Cardiac muscle cell (in vitro differentiated cells and primary cell): ENCODE results near the gene LSM4. TPM values are rescaled to one million over a fixed set of nuclear protein-coding genes. Genes with fewer than 3 reads are reported as not detected.

Source experiments
- DNase-seq, 2 donors: peaks; one replicate each; pipeline versions ENCODE4 v3.0.0 to v3.0.0-alpha.2; 2010 to 2017; ENCODE audit warnings: low read depth in 1 of 2, low spot score in 1 of 2
- H3K27ac ChIP-seq: fragments of 200-600 bp; sonication (generic); 2 replicates; pipeline ENCODE4 v1.5.1; 2016
- H3K27me3 ChIP-seq: fragments of 200-600 bp; sonication (generic); 2 replicates; pipeline ENCODE4 v1.6.0; 2016; ENCODE audit warnings: control low read depth
- H3K36me3 ChIP-seq: fragments of 200-600 bp; sonication (generic); 2 replicates; pipeline ENCODE4 v1.5.1; 2016; ENCODE audit warnings: control low read depth
- H3K4me1 ChIP-seq: fragments of 200-600 bp; sonication (generic); 2 replicates; pipeline ENCODE4 v1.8.1; 2017; ENCODE audit warnings: low read depth, mild to moderate bottlenecking, mixed run types
- H3K4me3 ChIP-seq: fragments of 200-600 bp; sonication (generic); 2 replicates; pipeline ENCODE4 v1.5.1; 2016; ENCODE audit warnings: mild to moderate bottlenecking
- H3K9me3 ChIP-seq: fragments of 200-600 bp; sonication (generic); 2 replicates; pipeline ENCODE4 v1.5.1; 2017; ENCODE audit warnings: low read depth, mild to moderate bottlenecking, control low read depth
- polyA plus RNA-seq: library from polyadenylated mRNA; unstranded; fragments of >200 nt; fragmentation: Nextera tagmentation; extraction: Ambion mirVana; gene quantifications from 2 replicates; pipeline ENCODE4 v1.2.1, GENCODE V29; 2016
- total RNA-seq: library from RNA; depleted of rRNA; stranded (reverse); fragments of >200 nt; gene quantifications from 2 replicates; pipeline ENCODE4 v1.2.3, GENCODE V29; 2016
- TF ChIP-seq, protein P1 (sequence below): IDR thresholded peaks from 2 replicates; pipeline ENCODE4 v1.5.1; 2012; ENCODE audit warnings: low read depth, mild to moderate bottlenecking, low read length

Gene LSM4
- total and polyA plus RNA-seq, 2 experiments from 2014 or later = 418 to 493 TPM

DNA sequence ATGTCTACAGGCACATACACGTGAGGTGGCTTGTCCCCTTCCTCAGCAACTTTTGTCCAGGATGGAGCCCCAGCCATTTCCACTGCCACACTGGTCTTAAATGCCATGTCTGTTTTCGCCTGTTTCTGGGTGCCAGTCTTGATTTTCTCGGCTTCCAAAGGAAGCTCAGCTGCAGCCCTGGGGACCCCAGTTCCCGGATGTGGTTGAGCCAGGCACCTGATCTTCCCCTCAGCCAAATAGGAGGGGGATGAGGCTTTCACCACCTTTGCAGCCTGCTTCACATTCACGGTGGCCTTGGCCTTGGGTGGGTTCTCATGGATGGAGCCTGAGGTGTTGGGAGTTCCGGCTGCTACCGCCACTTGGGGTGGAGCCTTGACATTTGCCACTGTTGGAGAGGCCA, 57.3 kb downstream of the LSM4 start:
- H3K9me3 ChIP-seq = no peaks in the 10 kb centered on the region
- H3K27me3 ChIP-seq = no peaks in the 10 kb centered on the region
- no peak overlapping the region for H3K4me3 ChIP-seq
- TF ChIP-seq, protein P1, sequence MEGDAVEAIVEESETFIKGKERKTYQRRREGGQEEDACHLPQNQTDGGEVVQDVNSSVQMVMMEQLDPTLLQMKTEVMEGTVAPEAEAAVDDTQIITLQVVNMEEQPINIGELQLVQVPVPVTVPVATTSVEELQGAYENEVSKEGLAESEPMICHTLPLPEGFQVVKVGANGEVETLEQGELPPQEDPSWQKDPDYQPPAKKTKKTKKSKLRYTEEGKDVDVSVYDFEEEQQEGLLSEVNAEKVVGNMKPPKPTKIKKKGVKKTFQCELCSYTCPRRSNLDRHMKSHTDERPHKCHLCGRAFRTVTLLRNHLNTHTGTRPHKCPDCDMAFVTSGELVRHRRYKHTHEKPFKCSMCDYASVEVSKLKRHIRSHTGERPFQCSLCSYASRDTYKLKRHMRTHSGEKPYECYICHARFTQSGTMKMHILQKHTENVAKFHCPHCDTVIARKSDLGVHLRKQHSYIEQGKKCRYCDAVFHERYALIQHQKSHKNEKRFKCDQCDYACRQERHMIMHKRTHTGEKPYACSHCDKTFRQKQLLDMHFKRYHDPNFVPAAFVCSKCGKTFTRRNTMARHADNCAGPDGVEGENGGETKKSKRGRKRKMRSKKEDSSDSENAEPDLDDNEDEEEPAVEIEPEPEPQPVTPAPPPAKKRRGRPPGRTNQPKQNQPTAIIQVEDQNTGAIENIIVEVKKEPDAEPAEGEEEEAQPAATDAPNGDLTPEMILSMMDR = no peak
- H3K36me3 ChIP-seq = no peaks in the 10 kb centered on the region
- DNase-seq = no peak
- H3K4me1 ChIP-seq = no peaks in the 10 kb centered on the region
- H3K27ac ChIP-seq = no peak overlapping the region

DNA sequence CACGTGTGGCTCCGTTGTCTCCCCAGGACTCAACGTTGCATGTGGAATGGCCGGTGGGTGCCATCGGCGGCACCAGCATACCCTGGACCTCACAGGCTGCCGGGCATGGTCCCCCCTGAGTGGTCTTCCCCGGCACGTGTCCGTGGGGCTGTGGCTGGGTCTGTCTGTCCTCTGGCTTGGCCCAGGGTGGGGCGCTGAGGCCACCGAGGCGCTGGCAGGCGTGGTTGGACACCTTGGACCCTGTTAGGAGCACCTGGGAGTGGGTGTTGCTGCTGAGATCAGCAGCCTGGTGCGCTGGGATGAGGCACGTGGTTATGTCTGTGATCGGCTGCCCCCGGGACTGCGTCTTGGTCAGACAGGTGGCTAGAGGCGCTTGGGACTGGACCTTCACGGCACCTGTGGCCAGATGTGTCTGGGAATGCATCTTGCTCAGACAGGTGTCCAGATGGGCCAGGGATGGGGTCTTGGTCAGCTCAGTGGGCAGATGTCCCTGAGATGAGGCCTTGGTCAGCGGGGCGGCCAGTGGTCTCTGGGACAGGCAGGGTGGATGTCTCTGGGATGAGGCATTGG, 57.8 kb downstream of the LSM4 start:
- no peaks in the 10 kb centered on the region for H3K36me3 ChIP-seq
- H3K27me3 ChIP-seq = no peaks in the 10 kb centered on the region
- DNase-seq = no peak
- TF ChIP-seq, protein P1 = no peak
- H3K9me3 ChIP-seq = no peaks in the 10 kb centered on the region
- H3K27ac ChIP-seq = no peak overlapping the region
- H3K4me3 ChIP-seq = no peak overlapping the region
- no peaks in the 10 kb centered on the region for H3K4me1 ChIP-seq

DNA sequence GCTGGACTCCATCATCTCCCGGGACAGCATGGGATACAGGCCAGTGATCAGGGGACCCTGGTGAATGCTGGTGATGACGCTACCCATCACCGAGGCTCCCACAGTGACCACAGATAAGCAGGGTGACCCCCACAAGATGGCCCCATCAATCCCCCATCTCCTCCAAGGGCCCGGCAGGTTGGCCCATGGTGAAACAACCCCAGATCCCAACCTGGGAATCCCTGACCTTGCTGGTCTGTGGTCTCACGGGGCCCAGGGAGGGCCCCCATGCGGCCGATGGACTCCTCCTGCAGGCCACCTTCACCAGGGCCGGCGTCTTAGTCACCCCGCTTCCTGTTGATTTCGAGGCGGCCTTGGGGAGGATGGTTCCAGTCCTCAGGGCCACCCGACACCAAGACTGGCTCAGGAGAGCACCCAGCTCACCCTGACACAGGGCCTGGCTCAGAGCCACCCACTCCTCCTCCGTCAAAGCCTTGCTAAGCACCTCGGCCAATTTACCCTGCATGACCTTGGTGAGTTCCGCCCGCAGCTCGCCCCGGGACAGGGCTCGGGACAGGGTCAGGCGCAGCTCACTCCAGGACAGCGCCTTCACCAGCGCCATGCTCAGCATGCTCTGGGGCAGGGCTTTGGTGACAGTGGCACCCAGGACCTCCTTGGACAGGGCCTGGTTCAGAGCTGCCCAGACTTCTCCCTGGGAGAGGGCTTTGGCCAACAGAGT, 58.6 kb downstream of the LSM4 start:
- TF ChIP-seq, protein P1 = no peak
- Histone ChIP-seq H3K27ac (no peak overlapping the region), H3K36me3 (no peaks in the 10 kb centered on the region), H3K4me3 (no peak overlapping the region), H3K27me3 (no peaks in the 10 kb centered on the region), H3K9me3 (no peaks in the 10 kb centered on the region), H3K4me1 (no peaks in the 10 kb centered on the region)
- no peak for DNase-seq

DNA sequence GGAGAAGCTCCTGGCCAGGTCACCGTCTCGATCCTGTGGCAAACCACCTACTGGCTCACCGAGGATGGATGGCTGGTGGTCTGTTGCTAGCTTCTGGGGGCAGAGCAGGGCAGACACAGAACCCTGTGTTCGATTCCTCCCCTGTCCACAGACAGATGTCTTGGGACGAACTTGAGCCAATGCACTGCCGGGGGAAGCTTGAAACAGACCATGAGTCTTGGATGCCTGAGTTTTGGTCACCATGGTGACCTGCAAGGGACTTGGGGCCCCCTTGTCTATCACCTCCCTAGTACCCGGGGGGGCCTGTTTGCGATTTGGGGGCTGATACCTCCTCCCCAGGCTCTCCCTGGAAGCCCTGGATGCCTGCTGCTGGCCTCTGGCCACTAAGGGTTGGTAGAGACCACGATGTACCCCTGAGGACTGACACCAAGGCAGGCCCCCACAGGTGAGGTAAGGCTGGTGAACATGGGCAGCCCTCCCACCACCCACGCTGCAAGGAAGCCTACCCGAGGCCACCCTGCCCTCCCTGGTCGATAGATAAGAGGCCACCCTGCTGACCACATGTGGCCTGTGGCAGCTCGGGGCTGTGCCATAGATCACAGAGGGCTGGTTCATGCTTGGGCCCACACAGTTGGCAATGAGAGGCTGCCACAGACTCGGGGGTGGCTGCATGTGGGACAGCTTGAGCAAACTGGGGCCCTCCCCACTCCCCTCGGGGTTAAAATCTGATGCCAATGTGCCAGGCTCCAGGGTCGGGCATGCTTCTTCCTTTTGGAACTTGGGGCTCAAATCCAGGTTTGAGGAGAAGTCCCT, 59.3 kb downstream of the LSM4 start:
- H3K9me3 ChIP-seq = no peaks in the 10 kb centered on the region
- TF ChIP-seq, protein P1 = no peak
- no peak overlapping the region for H3K27ac ChIP-seq
- no peaks in the 10 kb centered on the region for H3K27me3 ChIP-seq
- no peaks in the 10 kb centered on the region for H3K36me3 ChIP-seq
- no peak for DNase-seq
- no peaks in the 10 kb centered on the region for H3K4me1 ChIP-seq
- H3K4me3 ChIP-seq = no peak overlapping the region

DNA sequence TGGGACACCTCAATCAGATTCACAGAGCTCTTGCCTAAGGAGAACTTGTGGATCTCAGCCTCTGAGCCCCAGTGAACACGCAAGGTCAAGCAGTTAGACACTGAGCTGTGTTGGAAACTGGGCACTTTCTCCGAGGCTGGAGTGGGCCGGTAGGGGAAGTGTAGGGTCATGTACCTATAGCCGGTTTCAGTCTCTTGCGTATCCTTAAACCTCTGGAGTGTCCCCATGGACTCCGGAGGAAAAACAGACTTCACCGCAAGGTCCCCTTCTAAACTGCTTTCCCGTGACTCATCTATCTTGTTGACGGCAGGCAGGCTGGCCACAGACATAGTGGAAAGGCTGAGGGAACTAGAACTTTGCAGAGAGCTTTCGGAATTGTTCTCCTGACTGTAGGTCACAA, 60.0 kb downstream of the LSM4 start:
- DNase-seq = peak in 1 of 2 donors; percentile 17
- no peaks in the 10 kb centered on the region for H3K9me3 ChIP-seq
- TF ChIP-seq, protein P1 = no peak
- H3K4me3 ChIP-seq = no peak overlapping the region
- no peaks in the 10 kb centered on the region for H3K27me3 ChIP-seq
- no peaks in the 10 kb centered on the region for H3K4me1 ChIP-seq
- no peaks in the 10 kb centered on the region for H3K36me3 ChIP-seq
- H3K27ac ChIP-seq = no peak overlapping the region
